Epithelial cell of esophagus (primary cell): ENCODE measurements around the gene SV2C.

Experiments
- DNase-seq: peaks from one replicate; pipeline ENCODE4 v3.0.0; 2010; ENCODE audit warnings: low read depth
- H3K4me3 ChIP-seq: 2 replicates; pipeline ENCODE4 v1.5.1; 2011; ENCODE audit warnings: mild to moderate bottlenecking, low read length, control low read depth
- TF ChIP-seq, protein P1 (sequence below): IDR thresholded peaks from 2 replicates; pipeline ENCODE4 v1.5.1; 2011; ENCODE audit warnings: low read depth, mild to moderate bottlenecking, low read length, control low read depth, inconsistent platforms; ENCODE audit not compliant: insufficient read depth; ENCODE audit errors: missing control alignments

Gene SV2C

DNA sequence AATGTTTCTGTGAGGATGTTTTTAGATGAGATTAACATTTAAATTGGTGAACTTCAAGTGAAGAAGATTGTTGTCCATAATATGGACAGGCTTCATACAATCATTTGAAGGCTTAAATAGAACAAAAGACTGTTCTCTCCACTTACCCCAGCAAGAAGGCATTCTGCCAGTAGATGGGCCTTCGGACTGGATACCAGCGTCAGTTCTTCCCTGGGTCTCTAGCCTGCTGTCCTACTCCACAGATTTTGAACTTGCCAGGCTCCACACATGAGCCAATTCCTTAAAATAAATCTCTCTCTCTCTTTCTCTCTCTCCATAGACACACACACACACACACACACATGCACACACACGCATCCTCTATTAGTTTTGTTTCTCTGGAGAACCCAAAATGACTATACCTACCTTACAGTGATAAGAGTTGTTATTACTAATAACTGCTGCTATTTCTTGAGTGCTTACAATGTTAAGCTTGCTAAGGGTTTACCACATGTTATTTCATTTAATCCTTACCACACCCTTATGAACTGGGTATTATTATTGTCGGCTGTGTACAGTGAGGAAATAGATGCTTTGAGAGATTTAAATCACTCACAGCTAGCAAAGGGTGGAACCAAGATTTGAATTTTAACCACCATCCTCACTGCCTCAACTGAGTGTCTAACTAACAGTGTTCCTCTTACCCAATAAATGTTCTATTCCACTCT is 300.1 kb downstream of the SV2C start:
- no peak for DNase-seq
- TF ChIP-seq, protein P1, sequence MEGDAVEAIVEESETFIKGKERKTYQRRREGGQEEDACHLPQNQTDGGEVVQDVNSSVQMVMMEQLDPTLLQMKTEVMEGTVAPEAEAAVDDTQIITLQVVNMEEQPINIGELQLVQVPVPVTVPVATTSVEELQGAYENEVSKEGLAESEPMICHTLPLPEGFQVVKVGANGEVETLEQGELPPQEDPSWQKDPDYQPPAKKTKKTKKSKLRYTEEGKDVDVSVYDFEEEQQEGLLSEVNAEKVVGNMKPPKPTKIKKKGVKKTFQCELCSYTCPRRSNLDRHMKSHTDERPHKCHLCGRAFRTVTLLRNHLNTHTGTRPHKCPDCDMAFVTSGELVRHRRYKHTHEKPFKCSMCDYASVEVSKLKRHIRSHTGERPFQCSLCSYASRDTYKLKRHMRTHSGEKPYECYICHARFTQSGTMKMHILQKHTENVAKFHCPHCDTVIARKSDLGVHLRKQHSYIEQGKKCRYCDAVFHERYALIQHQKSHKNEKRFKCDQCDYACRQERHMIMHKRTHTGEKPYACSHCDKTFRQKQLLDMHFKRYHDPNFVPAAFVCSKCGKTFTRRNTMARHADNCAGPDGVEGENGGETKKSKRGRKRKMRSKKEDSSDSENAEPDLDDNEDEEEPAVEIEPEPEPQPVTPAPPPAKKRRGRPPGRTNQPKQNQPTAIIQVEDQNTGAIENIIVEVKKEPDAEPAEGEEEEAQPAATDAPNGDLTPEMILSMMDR, result no peak
- no peak overlapping the region for H3K4me3 ChIP-seq

DNA sequence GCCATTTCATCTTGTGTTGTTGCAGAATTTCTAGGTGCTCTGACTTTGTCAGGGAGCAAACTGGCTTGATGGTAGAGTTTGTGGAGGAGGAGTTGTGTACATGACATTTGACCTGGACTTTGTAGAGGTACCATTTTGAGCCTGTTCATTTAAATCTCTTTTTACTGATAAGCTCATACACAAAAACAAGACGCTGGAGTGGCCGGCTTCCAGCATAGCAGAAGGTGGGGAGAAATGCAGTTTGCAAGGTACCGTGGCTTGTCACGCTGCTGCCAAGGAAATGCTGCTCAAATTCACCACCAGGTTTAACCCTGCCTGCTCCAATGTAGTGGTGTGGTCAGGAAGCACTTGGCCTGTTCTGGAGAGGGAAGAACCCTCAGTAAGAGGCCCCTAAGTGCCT is 301.0 kb downstream of the SV2C start:
- TF ChIP-seq, protein P1, result no peak
- no peak overlapping the region for H3K4me3 ChIP-seq
- DNase-seq, result no peak

DNA sequence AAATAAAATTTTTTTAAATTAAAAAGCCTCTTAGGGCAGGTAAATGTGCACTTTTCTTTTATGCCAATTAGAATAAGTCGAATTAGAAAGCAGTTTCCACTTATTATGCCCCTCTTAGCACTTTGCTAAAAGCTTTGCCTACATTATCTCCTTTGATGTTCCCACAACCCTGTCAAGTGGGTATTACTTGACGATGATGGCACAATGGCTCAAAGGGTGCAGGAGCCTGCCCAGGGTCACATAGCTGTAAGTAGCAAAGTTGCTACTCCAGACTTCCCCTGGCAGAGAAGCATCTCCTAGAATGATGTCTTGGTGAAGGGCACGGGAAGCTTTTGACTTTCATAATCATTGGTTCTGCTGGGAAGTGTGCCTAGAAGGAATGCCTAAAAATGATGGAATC is 301.5 kb downstream of the SV2C start:
- H3K4me3 ChIP-seq, result no peak overlapping the region
- TF ChIP-seq, protein P1, result no peak
- DNase-seq, result no peak

DNA sequence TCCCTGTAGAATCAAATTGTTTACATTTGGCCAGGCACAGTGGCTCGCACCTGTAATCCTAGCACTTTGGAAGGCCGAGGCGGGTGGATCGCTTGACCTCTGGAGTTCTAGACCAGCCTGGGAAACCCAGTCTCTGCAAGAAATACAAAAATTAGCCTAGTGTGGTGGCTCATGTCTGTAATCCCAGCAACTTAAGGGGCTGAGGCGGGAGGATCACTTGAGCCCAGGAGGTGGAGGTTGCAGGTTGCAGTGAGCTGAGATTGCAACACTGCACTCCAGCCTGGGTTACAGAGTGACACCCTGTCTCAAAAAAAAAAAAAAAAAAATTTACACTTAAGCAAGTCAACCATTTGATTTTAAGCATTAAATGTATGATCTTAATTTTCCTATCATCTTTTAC is 302.4 kb downstream of the SV2C start:
- TF ChIP-seq, protein P1, result no peak

DNA sequence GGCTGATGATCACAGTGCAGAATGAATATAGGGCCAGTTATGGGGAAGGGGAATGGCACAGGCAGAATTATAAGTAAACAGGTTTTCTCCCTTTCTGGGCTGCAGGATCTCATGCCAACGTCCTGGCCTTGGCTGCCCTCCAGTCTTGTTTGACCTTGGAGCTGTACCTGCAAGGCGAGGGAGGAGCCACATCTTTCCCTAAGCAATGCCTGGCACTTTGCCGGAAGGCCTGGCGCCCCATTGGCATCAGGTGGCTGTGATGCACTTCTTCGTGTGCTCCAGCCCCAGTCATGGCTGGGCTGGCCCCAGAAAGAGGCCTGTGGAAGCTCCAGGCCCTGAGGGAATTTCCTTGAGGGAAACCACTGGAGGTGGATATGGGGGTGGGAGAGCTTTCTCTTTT is 303.2 kb downstream of the SV2C start:
- H3K4me3 ChIP-seq, result no peak overlapping the region
- DNase-seq, result peak; percentile 20
- TF ChIP-seq, protein P1, result no peak

More for the DNA sequence above, 302.4 kb downstream of the SV2C start:
- no peak overlapping the region for H3K4me3 ChIP-seq
- no peak for DNase-seq

DNA sequence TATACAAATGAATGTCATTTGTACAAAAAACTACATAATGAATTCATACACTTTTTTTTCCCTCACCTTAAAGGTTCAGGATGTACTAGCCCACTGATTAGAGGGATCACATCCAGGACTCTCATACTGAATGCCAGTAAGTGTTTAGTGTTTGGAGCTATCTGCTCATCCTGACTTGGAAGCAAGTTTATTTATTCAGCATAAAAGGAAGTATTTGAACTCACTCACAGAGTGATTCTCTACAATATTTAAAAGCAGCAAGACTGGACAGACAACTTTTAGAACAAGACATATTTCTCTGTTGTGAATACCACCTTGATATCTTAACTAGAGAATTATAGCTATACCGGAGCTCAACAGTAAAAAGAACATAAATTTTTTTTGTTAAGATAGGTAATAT is 305.1 kb downstream of the SV2C start:
- DNase-seq, result peak; percentile 43

More for the DNA sequence above, 305.1 kb downstream of the SV2C start:
- H3K4me3 ChIP-seq, result no peak overlapping the region
- TF ChIP-seq, protein P1, result no peak
